NCI-H2196 treated with DMSO at 0.1 percent for 48 hours (cell line): Measurements from ENCODE around the gene PKNOX1.
"Not testable (repeated sequence)": the region's sequence is repeated elsewhere in the genome, so short reads cannot be mapped to it uniquely, and the experiment has no call there.

Experiments
- DNase-seq: peaks from one replicate; lab custom pipeline; 2025; ENCODE audit not compliant: unreplicated experiment; lab: John Stamatoyannopoulos, UW

The PKNOX1 gene

DNA sequence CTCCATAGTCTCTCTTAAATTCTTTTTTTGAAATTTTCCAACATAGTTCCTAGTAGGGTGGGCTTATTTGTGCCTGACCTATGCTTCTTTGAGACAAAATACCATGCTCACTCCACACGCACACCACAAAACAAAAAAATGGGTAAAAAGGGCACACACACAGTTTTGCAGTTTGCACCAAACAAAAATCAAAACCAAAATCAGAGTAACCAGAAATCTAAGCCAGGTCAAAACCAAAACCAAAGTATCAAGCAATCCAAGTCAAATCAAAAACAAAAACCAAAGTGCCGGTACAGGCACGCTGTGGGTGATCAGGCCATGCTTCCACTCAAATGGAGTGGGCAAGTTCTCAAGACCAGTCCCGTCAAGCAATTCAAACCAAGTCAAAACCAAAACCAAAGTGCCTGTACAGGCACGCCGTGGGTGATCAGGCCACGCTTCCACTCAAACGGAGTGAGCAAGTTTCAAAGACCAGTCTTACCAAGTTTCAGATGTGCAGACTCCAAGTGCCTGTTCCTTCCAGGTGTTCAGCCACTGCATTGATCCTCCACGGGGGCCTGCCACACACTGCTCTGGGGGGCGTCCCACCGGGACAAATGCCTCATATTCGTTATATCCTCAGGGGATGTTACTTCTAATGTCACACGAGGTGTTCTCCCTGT is 25.1 kb upstream of the PKNOX1 start:
- not testable (repeated sequence) for DNase-seq

DNA sequence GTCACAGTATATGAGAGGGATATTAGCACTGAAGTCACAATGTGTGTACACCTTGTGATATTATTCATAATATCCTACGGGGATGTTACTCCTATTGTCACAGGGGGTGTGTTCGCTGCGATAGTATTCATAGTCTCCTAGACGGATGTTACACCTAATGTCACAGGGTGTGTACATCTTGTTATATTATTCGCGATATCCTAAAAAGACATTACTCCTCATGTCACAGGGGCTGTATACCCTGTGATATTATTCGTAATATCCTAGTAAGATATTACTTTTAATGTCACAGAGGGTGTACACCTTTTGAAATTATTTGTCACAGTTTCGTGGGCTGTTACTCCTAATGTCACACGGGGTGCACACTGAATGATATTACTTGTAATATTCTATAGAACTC is 23.2 kb upstream of the PKNOX1 start:
- DNase-seq, result not testable (repeated sequence)

GRCh38 chr21:42956824-42957630 is 17.3 kb upstream of the PKNOX1 start:
- no peak for DNase-seq

DNA sequence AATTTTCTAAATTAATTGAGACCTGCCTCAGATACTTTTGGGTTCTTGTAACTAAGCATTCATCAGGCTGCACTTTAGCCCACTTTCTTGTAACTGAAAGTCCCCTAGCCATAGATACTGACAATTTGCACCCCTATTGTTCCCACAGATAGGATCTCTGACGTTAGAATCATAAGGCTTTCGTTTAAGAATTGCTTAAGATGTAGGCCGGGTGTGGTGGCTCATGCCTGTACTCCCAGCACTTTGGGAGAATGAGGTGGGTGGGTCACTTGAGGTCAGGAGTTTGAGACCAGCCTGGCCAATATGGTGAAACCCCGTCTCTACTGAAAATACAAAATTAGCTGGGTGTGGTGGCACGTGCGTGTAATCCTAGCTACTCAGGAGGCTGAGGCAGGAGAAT is 16.2 kb upstream of the PKNOX1 start:
- DNase-seq, result not testable (repeated sequence)

GRCh38 chr21:42959728-42960127 is 14.6 kb upstream of the PKNOX1 start:
- no peak for DNase-seq

DNA sequence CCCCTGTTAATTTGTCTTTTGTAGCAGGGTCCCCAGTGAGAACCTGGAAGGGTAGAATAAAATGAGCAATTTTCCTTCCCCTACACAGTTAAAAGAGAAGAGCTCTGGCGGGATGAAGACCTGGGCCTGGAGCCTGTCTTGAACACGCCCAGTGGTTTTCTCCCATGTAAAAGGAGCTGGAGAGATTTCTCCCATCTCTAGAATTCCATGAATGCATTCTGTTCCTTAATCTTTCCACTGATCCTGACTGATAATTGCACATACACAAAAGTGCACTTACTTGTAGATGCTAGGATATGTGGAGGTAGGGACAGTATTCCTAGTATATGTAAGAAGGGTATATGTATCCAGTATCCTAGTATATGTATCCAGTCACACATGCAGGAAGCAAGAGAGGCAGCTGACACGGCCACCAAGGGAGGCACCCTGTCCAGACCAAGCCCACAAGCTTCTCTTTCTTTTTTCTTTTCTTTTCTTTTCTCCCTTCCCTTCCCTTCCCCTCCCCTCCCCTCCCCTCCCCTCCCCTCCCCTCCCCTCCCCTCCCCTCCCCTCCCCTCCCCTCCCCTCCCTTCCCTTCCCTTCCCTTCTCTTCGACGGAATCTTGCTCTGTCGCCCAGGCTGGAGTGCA is 11.9 kb upstream of the PKNOX1 start:
- DNase-seq, result no peak

DNA sequence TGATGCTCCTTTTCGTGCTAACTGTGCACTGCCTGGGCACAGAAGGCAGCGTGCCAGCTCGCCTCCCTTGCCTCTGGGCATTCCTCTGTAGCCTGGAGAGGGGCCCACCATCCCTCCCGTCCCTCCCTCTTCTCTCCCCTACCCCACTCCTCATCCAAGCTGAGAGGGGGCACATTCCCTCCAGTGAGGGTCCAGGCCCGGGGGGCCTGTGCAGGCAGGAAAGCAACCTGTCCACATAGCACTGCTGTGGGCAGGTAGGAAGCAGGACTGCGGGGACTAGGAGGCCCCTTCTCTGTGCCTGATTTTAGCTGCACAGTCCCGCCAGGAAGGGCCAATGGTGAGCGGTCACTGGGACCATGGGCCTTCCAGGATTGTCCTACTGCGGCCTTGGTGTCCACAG is 10.3 kb upstream of the PKNOX1 start:
- no peak for DNase-seq

DNA sequence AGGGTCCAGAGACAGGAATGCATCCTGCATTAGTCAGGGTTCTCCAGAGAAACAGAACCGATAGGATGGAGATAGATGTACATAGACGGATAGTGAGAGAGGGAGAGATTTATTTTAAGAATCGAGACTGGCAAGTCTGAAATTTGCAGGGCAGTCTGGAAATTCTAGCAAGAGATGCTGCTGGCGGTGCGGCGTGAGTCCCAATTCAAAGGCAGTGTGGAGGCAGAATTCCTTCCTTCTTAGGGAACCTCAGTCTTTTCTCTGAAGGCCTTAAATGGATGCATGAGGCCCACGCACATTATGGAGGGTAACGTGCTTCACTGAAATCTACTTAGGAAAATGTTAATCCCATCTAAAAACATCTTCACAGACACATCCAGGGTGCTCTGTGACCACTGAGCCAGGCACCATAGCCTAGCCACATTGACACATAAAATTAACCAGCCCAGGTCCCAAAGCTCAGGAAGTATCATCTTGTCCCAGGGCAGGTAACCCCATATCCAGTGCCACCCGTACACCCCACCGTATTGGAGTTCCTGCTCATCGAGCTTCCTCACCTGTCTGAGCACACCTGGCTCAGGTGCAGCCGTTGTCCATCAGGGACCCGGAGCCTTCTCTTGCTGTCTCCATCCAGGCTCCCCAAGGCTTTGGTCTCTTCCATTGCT is 9.7 kb upstream of the PKNOX1 start:
- DNase-seq, result no peak

DNA sequence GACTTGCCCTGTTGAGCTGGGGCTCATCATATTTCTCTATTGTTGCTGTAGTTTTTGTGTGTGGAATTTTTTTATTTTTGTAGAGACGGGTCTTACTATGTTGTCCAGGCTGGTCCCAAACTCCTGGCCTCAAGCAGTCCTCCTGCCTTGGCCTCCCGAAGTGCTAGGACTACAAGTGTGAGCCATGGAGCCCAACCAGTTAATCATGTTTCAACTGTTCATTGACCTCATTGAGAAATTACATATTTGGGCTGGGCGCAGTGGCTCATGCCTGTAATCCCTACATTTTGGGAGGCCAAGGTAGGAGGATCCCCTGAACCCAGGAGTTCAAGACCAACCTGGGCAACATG is 9.2 kb upstream of the PKNOX1 start:
- DNase-seq, result no peak

DNA sequence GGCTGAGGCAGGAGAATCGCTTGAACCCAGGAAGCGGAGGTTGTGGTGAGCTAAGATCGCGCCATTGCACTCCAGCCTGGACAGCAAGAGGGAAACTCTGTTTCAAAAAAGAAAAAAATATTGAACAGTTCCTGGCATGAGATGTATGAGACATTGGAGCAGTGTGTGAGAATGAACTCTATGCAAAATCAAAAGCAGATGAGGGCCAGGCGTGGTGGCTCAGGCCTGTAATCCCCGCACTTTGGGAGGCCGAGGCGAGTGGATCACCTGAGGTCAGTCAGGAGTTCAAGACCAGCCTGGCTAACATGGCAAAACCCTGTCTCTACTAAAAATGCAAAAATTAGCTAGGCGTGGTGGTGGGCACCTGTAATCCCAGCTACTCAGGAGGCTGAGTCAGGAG is 6.7 kb upstream of the PKNOX1 start:
- not testable (repeated sequence) for DNase-seq

DNA sequence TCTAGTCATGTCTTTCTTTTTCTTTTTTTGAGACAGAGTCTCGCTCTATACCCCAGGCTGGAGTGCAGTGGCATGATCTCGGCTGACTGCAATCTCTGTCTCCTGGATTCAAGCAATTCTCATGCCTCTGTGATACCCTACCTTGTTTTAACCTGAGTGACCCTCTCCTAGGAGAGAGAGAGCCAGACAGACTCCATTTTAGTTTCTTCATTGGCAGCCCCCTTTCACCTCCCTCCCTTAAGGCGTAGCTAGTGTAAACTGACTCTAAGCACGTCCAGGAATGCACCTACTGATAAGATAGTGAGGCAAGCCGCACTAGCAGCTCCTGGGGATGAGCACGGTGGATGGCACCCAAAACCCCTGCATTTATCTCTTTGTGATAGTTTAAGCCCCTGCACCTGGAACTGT is 5.2 kb upstream of the PKNOX1 start:
- no peak for DNase-seq

GRCh38 chr21:42970946-42971653 is 3.3 kb upstream of the PKNOX1 start:
- no peak for DNase-seq

DNA sequence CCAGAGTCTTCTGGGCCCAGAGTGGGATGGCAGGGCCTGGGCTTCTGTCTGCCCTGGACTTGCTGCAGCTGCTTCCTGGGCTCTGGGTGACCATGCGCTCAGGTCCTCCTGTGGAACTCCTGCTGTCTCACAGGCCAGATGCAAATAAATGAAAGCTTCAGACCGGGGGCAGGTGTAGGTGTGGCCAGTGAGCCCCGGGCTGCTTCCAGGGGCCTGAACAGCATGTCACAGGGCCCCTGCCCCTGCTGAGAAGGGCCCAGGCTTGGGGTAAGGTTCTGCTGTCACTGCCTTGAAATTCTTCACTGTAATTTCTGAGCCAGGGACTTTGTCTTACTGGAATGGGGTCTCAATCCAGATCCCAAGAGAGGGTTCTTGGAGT is 2.5 kb upstream of the PKNOX1 start:
- DNase-seq, result no peak

- DNase-seq, result no peak
Measured at GRCh38 chr21:42973309-42973990, 912 bp upstream of the PKNOX1 start.

DNA sequence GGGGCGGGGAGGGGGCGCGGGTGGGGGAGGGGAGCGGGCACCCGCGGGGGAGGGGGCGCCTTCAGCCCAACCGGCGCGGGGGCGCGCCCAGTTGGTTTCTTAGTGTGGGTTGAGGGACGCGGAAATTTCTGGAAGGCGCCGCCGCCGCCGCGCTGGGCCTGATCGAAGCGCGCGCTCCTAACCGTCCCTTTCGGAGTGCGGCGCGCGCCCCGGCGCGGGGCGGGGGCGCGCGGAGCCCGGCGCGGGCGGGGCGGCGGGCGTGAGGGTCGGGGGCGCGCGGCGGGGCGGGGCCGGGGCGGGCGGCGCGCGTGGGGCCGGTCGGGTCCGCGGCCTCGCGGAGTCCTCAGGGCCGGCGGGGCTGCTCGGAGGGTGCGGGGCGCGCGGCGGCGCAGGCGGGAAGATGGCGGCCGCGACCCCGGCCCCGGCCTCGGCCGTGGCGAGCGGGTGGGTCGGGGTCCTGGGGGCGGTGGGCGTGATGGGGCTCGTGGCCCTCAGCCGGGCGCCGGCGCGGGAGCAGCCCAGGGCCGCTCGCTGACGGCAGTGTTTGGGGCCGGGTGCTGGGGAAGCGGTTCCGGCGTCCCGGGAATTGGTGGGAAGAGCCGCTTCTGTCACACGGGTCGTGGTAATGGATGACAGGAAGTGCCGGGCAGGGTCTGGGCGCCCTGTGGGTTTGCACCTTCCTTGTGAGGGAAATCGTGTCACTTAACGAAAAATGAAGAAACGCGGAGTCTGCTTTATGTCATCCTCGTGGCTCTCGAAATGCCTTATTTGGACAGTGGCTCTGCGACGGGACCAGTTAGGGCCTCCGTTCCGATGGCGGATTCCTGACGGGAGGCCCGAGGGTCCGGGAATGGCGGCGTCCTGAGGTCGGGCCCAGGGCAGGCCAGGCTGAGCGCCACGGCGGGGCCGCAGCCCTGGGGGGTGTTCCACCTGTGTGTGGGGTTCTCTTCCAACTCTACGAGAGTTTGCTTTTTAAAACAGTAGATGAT is 764 bp downstream of the PKNOX1 start:
- DNase-seq, result peak; percentile 62

- no peak for DNase-seq
Measured at GRCh38 chr21:42975886-42976608, 1.7 kb downstream of the PKNOX1 start.

DNA sequence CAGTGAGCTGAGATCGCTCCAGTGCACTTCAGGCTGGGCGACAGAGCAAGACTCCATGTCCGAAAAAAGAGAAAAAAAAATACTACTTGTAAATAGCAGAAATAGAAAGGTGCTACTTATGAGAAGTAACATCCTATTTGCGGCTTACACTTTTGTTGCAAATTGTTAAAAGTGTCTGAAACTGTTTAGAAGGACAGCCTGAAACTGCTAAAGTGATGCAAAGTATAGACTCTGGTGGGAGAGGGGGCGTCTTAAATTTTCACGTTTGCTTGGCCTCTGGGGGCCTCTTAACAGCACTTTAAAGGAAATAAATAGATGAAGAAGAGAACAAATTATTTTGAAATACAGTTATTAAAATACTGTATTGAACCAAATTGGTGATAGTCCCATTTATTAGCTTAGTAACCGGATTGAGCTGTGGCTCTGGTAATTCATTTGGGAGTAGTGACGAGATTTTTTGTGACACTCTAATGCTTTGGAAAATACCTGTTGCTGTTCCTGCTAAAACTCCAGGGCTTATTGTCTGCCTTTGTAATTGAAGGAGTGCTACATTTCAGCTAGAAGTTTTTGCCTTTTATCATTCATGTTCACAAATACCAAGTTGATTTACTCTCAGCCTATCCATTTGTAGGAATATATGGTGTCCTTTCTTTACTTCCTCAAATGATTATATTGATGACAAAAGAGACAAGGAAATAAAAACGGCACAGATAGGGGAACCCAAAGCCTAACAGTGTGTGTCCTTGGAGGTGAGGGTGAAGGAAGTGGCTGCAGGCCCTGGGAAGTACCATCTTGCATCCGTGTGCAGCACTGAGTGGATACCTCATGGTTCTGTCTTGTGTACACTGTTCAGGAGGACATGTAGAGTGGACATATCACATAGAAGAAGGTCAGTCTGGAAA is 6.2 kb downstream of the PKNOX1 start:
- DNase-seq, result no peak

DNA sequence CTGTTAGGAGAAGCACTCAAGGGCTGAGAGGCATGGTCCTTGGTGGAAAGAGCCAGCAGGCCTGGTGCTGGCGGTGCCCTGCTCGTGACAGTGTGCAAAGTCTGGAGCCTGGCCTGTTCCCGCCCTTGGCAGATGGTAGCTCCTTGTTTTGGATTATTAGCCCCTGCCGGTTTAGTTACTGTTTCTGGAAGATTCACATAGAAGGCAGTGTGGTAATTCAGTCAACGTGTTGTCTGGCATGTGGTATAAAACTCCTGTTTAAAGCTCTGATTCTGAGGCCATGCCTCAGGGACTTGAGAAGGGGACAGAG is 6.8 kb downstream of the PKNOX1 start:
- no peak for DNase-seq
